LNCAP (cell line): Measurements from ENCODE around the gene ZNF407.

Source experiments
- CTCF ChIP-seq: fragments of 450-650 bp; IDR thresholded peaks from 2 replicates; pipeline ENCODE4 v1.5.1; 2017; ENCODE audit warnings: mild to moderate bottlenecking

The ZNF407 gene

GRCh38 chr18:74597662-74598349 lies at the start of gene ZNF407:
TSS of gene ZNF407 (plus strand) at chr18:74597870. CDS start at chr18:74631020, 33,150 bp downstream.
- no peak for TF ChIP-seq CTCF

- TF ChIP-seq CTCF: no peak
Measured at GRCh38 chr18:74549591-74550104, 48.0 kb upstream of the ZNF407 start.

GRCh38 chr18:74550886-74551285 lies 46.8 kb upstream of the ZNF407 start:
- no peak for TF ChIP-seq CTCF

- TF ChIP-seq CTCF: no peak
Measured at GRCh38 chr18:74551452-74551851, 46.2 kb upstream of the ZNF407 start.

- TF ChIP-seq CTCF: peak; percentile 82
Measured at GRCh38 chr18:74551936-74552555, 45.6 kb upstream of the ZNF407 start.

GRCh38 chr18:74556126-74556525 lies 41.5 kb upstream of the ZNF407 start:
- no peak for TF ChIP-seq CTCF

- TF ChIP-seq CTCF: no peak
Measured at GRCh38 chr18:74558096-74558495, 39.6 kb upstream of the ZNF407 start.
